ENCODE data around the gene MDM2. TPM values are rescaled to one million over a fixed set of nuclear protein-coding genes. Genes with fewer than 3 reads are reported as not detected.

The MDM2 gene
- total RNA-seq, 1 experiment from 2014 or later: 56.9 TPM

GRCh38 chr12:68868043-68868790 lies 60.2 kb downstream of the MDM2 start:
- Histone ChIP-seq H4K20me1 (ENCODE audit: insufficient read depth, low read depth, low read length) (no peaks in the 10 kb centered on the region), H3K4me2 (ENCODE audit: low read depth, low read length, poor library complexity, severe bottlenecking) (no peak overlapping the region), H3K79me2 (ENCODE audit: low read length) (no peaks in the 10 kb centered on the region), H3K4me1 (ENCODE audit: low read length) (no peaks in the 10 kb centered on the region), H3K27ac (ENCODE audit: low read length) (no peak overlapping the region), H3K9ac (ENCODE audit: low read length) (no peak overlapping the region), H3K4me3 (ENCODE audit: low read length) (no peak overlapping the region), H3K36me3 (ENCODE audit: insufficient read depth, low read length) (no peaks in the 10 kb centered on the region), H2AFZ (ENCODE audit: low read length) (no peak overlapping the region), H3K9me3 (ENCODE audit: low read length) (no peaks in the 10 kb centered on the region), H3K27me3 (ENCODE audit: low read length) (no peaks in the 10 kb centered on the region), H3K9me2 (replicated peaks; ENCODE audit: insufficient read depth, low read length) (no peaks in the 10 kb centered on the region)
- no peak for DNase-seq

- H3K9ac ChIP-seq (ENCODE audit: low read length): no peak overlapping the region
- H3K4me3 ChIP-seq (ENCODE audit: low read length): no peak overlapping the region
- no peaks in the 10 kb centered on the region for H3K9me3 ChIP-seq (ENCODE audit: low read length)
- no peaks in the 10 kb centered on the region for H3K79me2 ChIP-seq (ENCODE audit: low read length)
- no peak overlapping the region for H2AFZ ChIP-seq (ENCODE audit: low read length)
- H4K20me1 ChIP-seq (ENCODE audit: insufficient read depth, low read depth, low read length): no peaks in the 10 kb centered on the region
- H3K9me2 ChIP-seq (replicated peaks; ENCODE audit: insufficient read depth, low read length): no peaks in the 10 kb centered on the region
- no peak for DNase-seq
- no peaks in the 10 kb centered on the region for H3K27me3 ChIP-seq (ENCODE audit: low read length)
- H3K27ac ChIP-seq (ENCODE audit: low read length): no peak overlapping the region
- no peak overlapping the region for H3K4me2 ChIP-seq (ENCODE audit: low read depth, low read length, poor library complexity, severe bottlenecking)
- H3K4me1 ChIP-seq (ENCODE audit: low read length): no peaks in the 10 kb centered on the region
- H3K36me3 ChIP-seq (ENCODE audit: insufficient read depth, low read length): no peaks in the 10 kb centered on the region
Measured at GRCh38 chr12:68870011-68870410, 62.0 kb downstream of the MDM2 start.

- Histone ChIP-seq H3K4me1 (ENCODE audit: low read length) (no peaks in the 10 kb centered on the region), H3K9me3 (ENCODE audit: low read length) (no peaks in the 10 kb centered on the region), H3K79me2 (ENCODE audit: low read length) (no peaks in the 10 kb centered on the region), H3K9me2 (replicated peaks; ENCODE audit: insufficient read depth, low read length) (no peaks in the 10 kb centered on the region), H3K9ac (ENCODE audit: low read length) (no peak overlapping the region), H3K27ac (ENCODE audit: low read length) (no peak overlapping the region), H3K36me3 (ENCODE audit: insufficient read depth, low read length) (no peaks in the 10 kb centered on the region), H3K4me3 (ENCODE audit: low read length) (no peak overlapping the region), H2AFZ (ENCODE audit: low read length) (no peak overlapping the region), H3K27me3 (ENCODE audit: low read length) (no peaks in the 10 kb centered on the region), H3K4me2 (ENCODE audit: low read depth, low read length, poor library complexity, severe bottlenecking) (no peak overlapping the region), H4K20me1 (ENCODE audit: insufficient read depth, low read depth, low read length) (no peaks in the 10 kb centered on the region)
- no peak for DNase-seq
Measured at GRCh38 chr12:68870443-68870842, 62.5 kb downstream of the MDM2 start.

GRCh38 chr12:68871396-68871795 lies 63.4 kb downstream of the MDM2 start:
- no peak for DNase-seq
- Histone ChIP-seq H3K9me3 (ENCODE audit: low read length) (no peaks in the 10 kb centered on the region), H3K4me1 (ENCODE audit: low read length) (no peaks in the 10 kb centered on the region), H3K27me3 (ENCODE audit: low read length) (no peaks in the 10 kb centered on the region), H3K4me2 (ENCODE audit: low read depth, low read length, poor library complexity, severe bottlenecking) (no peak overlapping the region), H3K9me2 (replicated peaks; ENCODE audit: insufficient read depth, low read length) (no peaks in the 10 kb centered on the region), H3K27ac (ENCODE audit: low read length) (no peak overlapping the region), H4K20me1 (ENCODE audit: insufficient read depth, low read depth, low read length) (no peaks in the 10 kb centered on the region), H3K79me2 (ENCODE audit: low read length) (no peaks in the 10 kb centered on the region), H2AFZ (ENCODE audit: low read length) (no peak overlapping the region), H3K36me3 (ENCODE audit: insufficient read depth, low read length) (no peaks in the 10 kb centered on the region), H3K4me3 (ENCODE audit: low read length) (no peak overlapping the region), H3K9ac (ENCODE audit: low read length) (no peak overlapping the region)

- Histone ChIP-seq H3K27ac (ENCODE audit: low read length) (no peak overlapping the region), H3K9me3 (ENCODE audit: low read length) (no peaks in the 10 kb centered on the region), H3K79me2 (ENCODE audit: low read length) (no peaks in the 10 kb centered on the region), H3K9ac (ENCODE audit: low read length) (no peak overlapping the region), H3K4me3 (ENCODE audit: low read length) (no peak overlapping the region), H3K36me3 (ENCODE audit: insufficient read depth, low read length) (no peaks in the 10 kb centered on the region), H3K4me2 (ENCODE audit: low read depth, low read length, poor library complexity, severe bottlenecking) (no peak overlapping the region), H2AFZ (ENCODE audit: low read length) (no peak overlapping the region), H3K27me3 (ENCODE audit: low read length) (no peaks in the 10 kb centered on the region), H3K9me2 (replicated peaks; ENCODE audit: insufficient read depth, low read length) (no peaks in the 10 kb centered on the region), H4K20me1 (ENCODE audit: insufficient read depth, low read depth, low read length) (no peaks in the 10 kb centered on the region), H3K4me1 (ENCODE audit: low read length) (no peaks in the 10 kb centered on the region)
- peak; percentile 48 for DNase-seq
Measured at GRCh38 chr12:68871921-68872320, 63.9 kb downstream of the MDM2 start.

- DNase-seq: no peak
- Histone ChIP-seq H3K4me2 (ENCODE audit: low read depth, low read length, poor library complexity, severe bottlenecking) (no peak overlapping the region), H3K79me2 (ENCODE audit: low read length) (no peaks in the 10 kb centered on the region), H4K20me1 (ENCODE audit: insufficient read depth, low read depth, low read length) (no peaks in the 10 kb centered on the region), H3K27me3 (ENCODE audit: low read length) (no peaks in the 10 kb centered on the region), H3K27ac (ENCODE audit: low read length) (no peak overlapping the region), H3K4me1 (ENCODE audit: low read length) (no peaks in the 10 kb centered on the region), H3K9me3 (ENCODE audit: low read length) (no peaks in the 10 kb centered on the region), H3K9ac (ENCODE audit: low read length) (no peak overlapping the region), H3K4me3 (ENCODE audit: low read length) (no peak overlapping the region), H2AFZ (ENCODE audit: low read length) (no peak overlapping the region), H3K9me2 (replicated peaks; ENCODE audit: insufficient read depth, low read length) (no peaks in the 10 kb centered on the region), H3K36me3 (ENCODE audit: insufficient read depth, low read length) (no peaks in the 10 kb centered on the region)
Measured at GRCh38 chr12:68873316-68873715, 65.3 kb downstream of the MDM2 start.

- H3K4me2 ChIP-seq (ENCODE audit: low read depth, low read length, poor library complexity, severe bottlenecking): no peak overlapping the region
Measured at GRCh38 chr12:68876461-68876860, 68.5 kb downstream of the MDM2 start.

GRCh38 chr12:68877583-68877982 lies 69.6 kb downstream of the MDM2 start:
- H3K4me3 ChIP-seq (ENCODE audit: low read length): no peak overlapping the region
- H3K27me3 ChIP-seq (ENCODE audit: low read length): no peaks in the 10 kb centered on the region
- no peak overlapping the region for H3K9ac ChIP-seq (ENCODE audit: low read length)
- H3K4me1 ChIP-seq (ENCODE audit: low read length): no peaks in the 10 kb centered on the region
- no peaks in the 10 kb centered on the region for H4K20me1 ChIP-seq (ENCODE audit: insufficient read depth, low read depth, low read length)
- no peak for DNase-seq
- no peaks in the 10 kb centered on the region for H3K9me3 ChIP-seq (ENCODE audit: low read length)
- no peaks in the 10 kb centered on the region for H3K36me3 ChIP-seq (ENCODE audit: insufficient read depth, low read length)
- H3K4me2 ChIP-seq (ENCODE audit: low read depth, low read length, poor library complexity, severe bottlenecking): no peak overlapping the region
- H3K9me2 ChIP-seq (replicated peaks; ENCODE audit: insufficient read depth, low read length): no peaks in the 10 kb centered on the region
- H3K27ac ChIP-seq (ENCODE audit: low read length): no peak overlapping the region
- no peak overlapping the region for H2AFZ ChIP-seq (ENCODE audit: low read length)
- no peaks in the 10 kb centered on the region for H3K79me2 ChIP-seq (ENCODE audit: low read length)

More at GRCh38 chr12:68876461-68876860, 68.5 kb downstream of the MDM2 start:
- Histone ChIP-seq H3K9me2 (replicated peaks; ENCODE audit: insufficient read depth, low read length) (no peaks in the 10 kb centered on the region), H3K36me3 (ENCODE audit: insufficient read depth, low read length) (no peaks in the 10 kb centered on the region), H4K20me1 (ENCODE audit: insufficient read depth, low read depth, low read length) (no peaks in the 10 kb centered on the region), H3K4me3 (ENCODE audit: low read length) (no peak overlapping the region), H3K9me3 (ENCODE audit: low read length) (no peaks in the 10 kb centered on the region), H3K27me3 (ENCODE audit: low read length) (no peaks in the 10 kb centered on the region), H3K4me1 (ENCODE audit: low read length) (no peaks in the 10 kb centered on the region), H3K9ac (ENCODE audit: low read length) (no peak overlapping the region), H3K27ac (ENCODE audit: low read length) (no peak overlapping the region), H3K79me2 (ENCODE audit: low read length) (no peaks in the 10 kb centered on the region), H2AFZ (ENCODE audit: low read length) (no peak overlapping the region)
- no peak for DNase-seq
